ENCODE measurements around the gene GRIN2A. TPM values are rescaled to one million over a fixed set of nuclear protein-coding genes. Genes with fewer than 3 reads are reported as not detected.

GRIN2A gene
- total RNA-seq, 2 experiments from 2014 or later: not detected

DNA sequence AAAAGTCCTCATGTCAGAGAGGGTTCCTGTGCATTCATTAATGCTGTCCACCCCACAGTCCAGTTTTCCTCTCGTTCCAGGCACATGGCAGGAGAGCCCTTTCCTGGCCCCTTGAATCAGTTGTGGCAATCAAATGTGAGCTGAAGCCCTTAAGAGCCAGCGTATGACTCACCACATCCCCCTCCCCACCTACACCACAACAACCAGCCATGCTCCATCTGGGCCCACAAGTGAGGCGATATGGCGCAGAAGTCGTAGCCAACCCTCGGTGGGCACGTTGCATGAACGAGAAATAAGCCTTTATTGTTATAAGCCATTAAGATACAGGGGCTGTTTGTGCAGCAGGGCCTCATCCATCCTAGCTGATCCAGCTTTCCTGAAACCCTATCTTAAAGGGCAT is 28.2 kb downstream of the GRIN2A start:
- intact Hi-C loops (cut with micrococcal nuclease; ENCODE audit: unreplicated experiment): no loop called here
- no peak for DNase-seq (ENCODE audit: low spot score)
- Histone ChIP-seq H2AFZ (ENCODE audit: low read length) (no peak overlapping the region), H3K36me3 (ENCODE audit: insufficient read depth, low read length) (no peaks in the 10 kb centered on the region), H3K27ac (ENCODE audit: low read depth, low read length, poor library complexity, severe bottlenecking) (no peak overlapping the region), H3K4me2 (ENCODE audit: low read length) (no peak overlapping the region), H3K4me3 (ENCODE audit: low read depth, low read length, poor library complexity, severe bottlenecking) (no peak overlapping the region), H4K20me1 (ENCODE audit: insufficient read depth, low read length) (no peaks in the 10 kb centered on the region), H3K4me1 (ENCODE audit: insufficient read depth, low read length, poor library complexity, severe bottlenecking) (no peaks in the 10 kb centered on the region), H3K79me2 (ENCODE audit: insufficient read depth, low read depth, low read length) (no peaks in the 10 kb centered on the region), H3K9me2 (ENCODE audit: insufficient read depth, low read length) (no peaks in the 10 kb centered on the region), H3K9me3 (ENCODE audit: low read length) (no peaks in the 10 kb centered on the region)
- ChIA-PET POLR2A (no interaction called here), CTCF (ENCODE audit: unreplicated experiment) (no interaction called here)
- no TSS peak for BruUV-seq (replicated peaks)
- TF ChIP-seq, protein P1, sequence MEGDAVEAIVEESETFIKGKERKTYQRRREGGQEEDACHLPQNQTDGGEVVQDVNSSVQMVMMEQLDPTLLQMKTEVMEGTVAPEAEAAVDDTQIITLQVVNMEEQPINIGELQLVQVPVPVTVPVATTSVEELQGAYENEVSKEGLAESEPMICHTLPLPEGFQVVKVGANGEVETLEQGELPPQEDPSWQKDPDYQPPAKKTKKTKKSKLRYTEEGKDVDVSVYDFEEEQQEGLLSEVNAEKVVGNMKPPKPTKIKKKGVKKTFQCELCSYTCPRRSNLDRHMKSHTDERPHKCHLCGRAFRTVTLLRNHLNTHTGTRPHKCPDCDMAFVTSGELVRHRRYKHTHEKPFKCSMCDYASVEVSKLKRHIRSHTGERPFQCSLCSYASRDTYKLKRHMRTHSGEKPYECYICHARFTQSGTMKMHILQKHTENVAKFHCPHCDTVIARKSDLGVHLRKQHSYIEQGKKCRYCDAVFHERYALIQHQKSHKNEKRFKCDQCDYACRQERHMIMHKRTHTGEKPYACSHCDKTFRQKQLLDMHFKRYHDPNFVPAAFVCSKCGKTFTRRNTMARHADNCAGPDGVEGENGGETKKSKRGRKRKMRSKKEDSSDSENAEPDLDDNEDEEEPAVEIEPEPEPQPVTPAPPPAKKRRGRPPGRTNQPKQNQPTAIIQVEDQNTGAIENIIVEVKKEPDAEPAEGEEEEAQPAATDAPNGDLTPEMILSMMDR (conservative IDR thresholded peaks at IDR 0.05; ENCODE audit: low read length): no peak
- no peak for TF ChIP-seq EZH2phosphoT487 (IDR thresholded peaks at IDR 0.05; ENCODE audit: borderline replicate concordance, low read depth, low read length)

DNA sequence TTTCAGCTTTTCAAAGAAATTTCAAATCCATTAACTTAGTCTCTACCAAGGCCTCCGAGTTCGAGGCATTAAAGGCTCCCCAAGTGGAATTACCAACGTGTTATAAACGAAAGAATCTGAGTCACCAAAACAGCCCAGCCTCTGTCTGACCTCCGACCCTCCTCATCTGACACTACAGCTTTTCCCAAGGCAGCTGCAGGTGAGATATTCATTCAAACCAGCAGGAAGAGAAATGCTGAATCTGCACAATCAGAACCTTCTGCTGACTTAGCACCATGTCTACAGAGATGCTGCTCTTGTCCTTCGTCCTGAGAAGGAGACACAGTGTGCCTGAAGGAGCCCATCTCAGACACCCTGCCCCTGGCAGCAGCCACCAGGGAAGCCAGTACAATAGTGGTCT is 30.5 kb downstream of the GRIN2A start:
- no peaks in the 10 kb centered on the region for H3K36me3 ChIP-seq (ENCODE audit: insufficient read depth, low read length)
- POLR2A ChIA-PET: interaction anchor here (0.6 kb wide), 1 partner anchor 481 kb away, joined by 3 read pairs; no protein-coding TSS in a partner anchor
- H2AFZ ChIP-seq (ENCODE audit: low read length): no peak overlapping the region
- TF ChIP-seq, protein P1 (conservative IDR thresholded peaks at IDR 0.05; ENCODE audit: low read length): no peak
- TF ChIP-seq EZH2phosphoT487 (IDR thresholded peaks at IDR 0.05; ENCODE audit: borderline replicate concordance, low read depth, low read length): no peak
- no peaks in the 10 kb centered on the region for H3K9me2 ChIP-seq (ENCODE audit: insufficient read depth, low read length)
- no peak for DNase-seq (ENCODE audit: low spot score)
- BruUV-seq (replicated peaks): no TSS peak
- no peak overlapping the region for H3K4me3 ChIP-seq (ENCODE audit: low read depth, low read length, poor library complexity, severe bottlenecking)
- intact Hi-C loops (cut with micrococcal nuclease; ENCODE audit: unreplicated experiment): no loop called here
- H3K27ac ChIP-seq (ENCODE audit: low read depth, low read length, poor library complexity, severe bottlenecking): no peak overlapping the region
- H4K20me1 ChIP-seq (ENCODE audit: insufficient read depth, low read length): no peaks in the 10 kb centered on the region
- CTCF ChIA-PET (ENCODE audit: unreplicated experiment): no interaction called here
- no peaks in the 10 kb centered on the region for H3K4me1 ChIP-seq (ENCODE audit: insufficient read depth, low read length, poor library complexity, severe bottlenecking)
- no peaks in the 10 kb centered on the region for H3K79me2 ChIP-seq (ENCODE audit: insufficient read depth, low read depth, low read length)
- no peaks in the 10 kb centered on the region for H3K9me3 ChIP-seq (ENCODE audit: low read length)
- H3K4me2 ChIP-seq (ENCODE audit: low read length): no peak overlapping the region

DNA sequence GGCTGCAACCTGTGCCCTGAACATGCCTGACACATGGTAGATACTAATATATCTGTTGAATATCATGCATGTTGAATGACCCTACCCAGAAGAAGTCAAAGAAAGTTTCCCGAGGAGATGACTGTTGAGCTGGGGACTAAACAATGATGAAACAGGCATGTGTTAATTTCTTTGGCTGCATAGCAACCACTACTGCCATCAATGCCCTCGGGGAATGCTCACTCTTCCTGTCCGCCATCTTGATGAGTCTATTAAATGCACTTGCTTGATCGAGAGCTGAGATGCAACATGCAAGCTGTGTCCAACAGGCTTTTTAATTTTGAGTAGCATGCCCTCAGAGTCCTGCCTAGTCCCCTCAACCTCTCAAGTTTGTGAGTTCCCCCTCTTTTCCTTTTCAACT is 31.3 kb downstream of the GRIN2A start:
- H2AFZ ChIP-seq (ENCODE audit: low read length): no peak overlapping the region
- TF ChIP-seq EZH2phosphoT487 (IDR thresholded peaks at IDR 0.05; ENCODE audit: borderline replicate concordance, low read depth, low read length): no peak
- TF ChIP-seq, protein P1 (conservative IDR thresholded peaks at IDR 0.05; ENCODE audit: low read length): no peak
- no peaks in the 10 kb centered on the region for H3K36me3 ChIP-seq (ENCODE audit: insufficient read depth, low read length)
- POLR2A ChIA-PET: interaction anchor here (0.6 kb wide), 1 partner anchor 481 kb away, joined by 3 read pairs; no protein-coding TSS in a partner anchor
- DNase-seq (ENCODE audit: low spot score): no peak
- CTCF ChIA-PET (ENCODE audit: unreplicated experiment): no interaction called here
- BruUV-seq (replicated peaks): no TSS peak
- no peak overlapping the region for H3K27ac ChIP-seq (ENCODE audit: low read depth, low read length, poor library complexity, severe bottlenecking)
- no peaks in the 10 kb centered on the region for H3K9me3 ChIP-seq (ENCODE audit: low read length)
- no peak overlapping the region for H3K4me3 ChIP-seq (ENCODE audit: low read depth, low read length, poor library complexity, severe bottlenecking)
- no peaks in the 10 kb centered on the region for H3K4me1 ChIP-seq (ENCODE audit: insufficient read depth, low read length, poor library complexity, severe bottlenecking)
- intact Hi-C loops (cut with micrococcal nuclease; ENCODE audit: unreplicated experiment): no loop called here
- no peaks in the 10 kb centered on the region for H3K9me2 ChIP-seq (ENCODE audit: insufficient read depth, low read length)
- H3K4me2 ChIP-seq (ENCODE audit: low read length): no peak overlapping the region
- H4K20me1 ChIP-seq (ENCODE audit: insufficient read depth, low read length): no peaks in the 10 kb centered on the region
- H3K79me2 ChIP-seq (ENCODE audit: insufficient read depth, low read depth, low read length): no peaks in the 10 kb centered on the region

Data from OCI-LY7 (cell line).